Sigmoid colon (tissue), 7 donors: ENCODE data around the gene TBX3. TPM values are rescaled to one million over a fixed set of nuclear protein-coding genes. Genes with fewer than 3 reads are reported as not detected.

Experiments used
- DNase-seq: peaks from one replicate; pipeline ENCODE4 v3.0.0-alpha.2; 2019
- H3K27ac ChIP-seq, 4 donors: fragments of 200-600 bp; sonication (generic); one replicate each; pipeline ENCODE4 v1.5.1; 2016 to 2019; ENCODE audit warnings: mild to moderate bottlenecking in 1 of 4
- H3K27me3 ChIP-seq, 3 donors: fragments of 200-600 bp; sonication (generic); one replicate each; pipeline ENCODE4 v1.5.1; 2019; ENCODE audit warnings: mild to moderate bottlenecking in 1 of 3
- H3K36me3 ChIP-seq, 4 donors: fragments of 200-600 bp; sonication (generic); one replicate each; pipeline ENCODE4 v1.5.1; 2016 to 2019
- H3K4me1 ChIP-seq, 4 donors: fragments of 200-600 bp; sonication (generic); one replicate each; pipeline ENCODE4 v1.5.1; 2017 to 2019
- H3K4me3 ChIP-seq, 4 donors: fragments of 200-600 bp; sonication (generic); one replicate each; pipeline ENCODE4 v1.5.1; 2017 to 2019; ENCODE audit warnings: mild to moderate bottlenecking in 2 of 4, moderate library complexity in 1 of 4
- H3K9me3 ChIP-seq, 4 donors: fragments of 200-600 bp in 3 of 4; sonication (generic) in 3 of 4; one replicate each; pipeline versions ENCODE4 v1.5.1 to v1.6.1; 2013 to 2019
- CTCF ChIP-seq, 4 experiments: fragments of 450-650 bp in 3 of 4; fragments of 200-600 bp in 1 of 4; IDR thresholded peaks; one replicate each; pipeline ENCODE4 v1.5.1; 2016 to 2019; ENCODE audit warnings: antibody characterized with exemption in 4 of 4, mild to moderate bottlenecking in 3 of 4, moderate library complexity in 2 of 4
- EP300 ChIP-seq, 4 donors: sonication (generic); formaldehyde crosslinking; IDR thresholded peaks; one replicate each; pipeline ENCODE4 v1.6.1; 2017; ENCODE audit warnings: antibody characterized with exemption in 4 of 4
- POLR2A ChIP-seq, 2 donors: fragments of 450-650 bp; IDR thresholded peaks; one replicate each; pipeline ENCODE4 v1.6.1; 2016; ENCODE audit warnings: antibody characterized with exemption in 2 of 2, mild to moderate bottlenecking in 2 of 2, moderate library complexity in 2 of 2
- POLR2AphosphoS5 ChIP-seq, 4 donors: sonication (generic); formaldehyde crosslinking; IDR thresholded peaks; one replicate each; pipeline ENCODE4 v1.6.1; 2017; ENCODE audit warnings: antibody characterized with exemption in 4 of 4
- WGBS, 2 donors: extraction: QIAGEN DNeasy Blood & Tissue Kit; methylation state at CpG; one replicate each; pipeline ENCODE4 v1.1.7; 2013; 5-methylcytosine and 5-hydroxymethylcytosine counted together
- intact Hi-C: fragments of 100-400 bp; cut with DNase I; formaldehyde crosslinking; loops from one replicate; pipeline ENCODE4 v1.15.1; 2023
- polyA plus RNA-seq, 3 donors: library from polyadenylated mRNA; stranded (reverse); fragments of 200-250 nt; gene quantifications; one replicate each; pipeline ENCODE4 v1.2.3, GENCODE V29; 2013
- small RNA-seq, 3 donors: library from RNA; depleted of rRNA; stranded (forward); fragments of <200 nt; gene quantifications; one replicate each; pipeline ENCODE3, GENCODE V24; 2016
- total RNA-seq, 4 donors: library from RNA; depleted of rRNA; stranded (reverse); fragments of >200 nt; gene quantifications; one replicate each; pipeline ENCODE4 v1.1.0, GENCODE V29; 2016
- donor health status: healthy with polysubstance abuse.
- donor health status: Bipolar disorder and iron deficiency.
- donor health status: healthy.

The TBX3 gene
- total and polyA plus RNA-seq, 7 donors: 2.3 to 9.7 (median 6.2) TPM

DNA sequence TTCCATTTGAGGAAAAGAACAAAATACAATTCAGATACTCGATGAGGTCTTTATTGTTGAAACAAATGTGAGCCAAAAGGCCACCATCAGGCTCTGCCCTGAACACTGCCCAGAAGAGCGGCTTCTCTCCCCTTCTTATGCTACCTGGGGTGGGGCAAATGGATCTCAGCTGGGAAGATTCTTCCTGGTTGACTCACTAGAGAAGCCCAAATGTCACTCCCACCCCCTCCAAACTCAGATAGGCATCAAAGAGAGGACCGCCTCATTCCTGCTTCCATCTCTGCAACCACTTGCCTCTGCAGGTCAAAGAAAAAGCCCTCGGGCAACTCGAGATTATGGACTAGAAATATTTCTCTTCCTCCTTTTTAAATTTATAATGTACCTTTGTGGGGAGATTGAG lies 55.8 kb downstream of the TBX3 start:
- no peak for DNase-seq
- no peak overlapping the region for H3K4me3 ChIP-seq
- no peaks in the 10 kb centered on the region for H3K36me3 ChIP-seq
- TF ChIP-seq POLR2A (IDR thresholded peaks at IDR 0.05) (no peak), CTCF (IDR thresholded peaks at IDR 0.05) (no peak), POLR2AphosphoS5 (IDR thresholded peaks at IDR 0.05) (no peak), EP300 (IDR thresholded peaks at IDR 0.05) (no peak)
- intact Hi-C loops: no loop called here
- H3K27ac ChIP-seq: no peak overlapping the region
- H3K27me3 ChIP-seq: peaks cover 0 to 10% (median 0%) of the 10 kb centered on the region in 3 donors
- WGBS, 2 donors: 67 to 72% methylated on average over 5 of the region's 5 CpGs
- H3K4me1 ChIP-seq: no peaks in the 10 kb centered on the region
- no peaks in the 10 kb centered on the region for H3K9me3 ChIP-seq

DNA sequence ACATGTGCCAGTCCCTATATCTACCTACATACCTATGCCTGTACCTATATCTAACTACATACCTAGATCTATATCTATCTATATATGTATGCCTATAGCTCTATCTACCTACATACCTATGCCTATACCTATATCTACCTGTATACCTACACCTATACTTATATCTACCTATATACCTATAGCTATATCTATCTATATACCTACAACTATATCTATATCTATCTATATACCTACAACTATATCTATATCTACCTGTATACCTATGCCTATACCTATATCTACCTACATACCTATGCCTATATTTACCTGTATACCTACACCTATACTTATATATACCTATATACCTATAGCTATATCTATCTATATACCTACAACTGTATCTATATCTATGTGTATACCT lies 56.6 kb downstream of the TBX3 start:
- no peak overlapping the region for H3K4me3 ChIP-seq
- TF ChIP-seq CTCF (IDR thresholded peaks at IDR 0.05) (no peak), POLR2AphosphoS5 (IDR thresholded peaks at IDR 0.05) (no peak), POLR2A (IDR thresholded peaks at IDR 0.05) (no peak), EP300 (IDR thresholded peaks at IDR 0.05) (no peak)
- H3K27me3 ChIP-seq: peaks cover 0 to 10% (median 0%) of the 10 kb centered on the region in 3 donors
- no peaks in the 10 kb centered on the region for H3K36me3 ChIP-seq
- H3K9me3 ChIP-seq: no peaks in the 10 kb centered on the region
- no peaks in the 10 kb centered on the region for H3K4me1 ChIP-seq
- no peak for DNase-seq
- no peak overlapping the region for H3K27ac ChIP-seq
- intact Hi-C loops: no loop called here

DNA sequence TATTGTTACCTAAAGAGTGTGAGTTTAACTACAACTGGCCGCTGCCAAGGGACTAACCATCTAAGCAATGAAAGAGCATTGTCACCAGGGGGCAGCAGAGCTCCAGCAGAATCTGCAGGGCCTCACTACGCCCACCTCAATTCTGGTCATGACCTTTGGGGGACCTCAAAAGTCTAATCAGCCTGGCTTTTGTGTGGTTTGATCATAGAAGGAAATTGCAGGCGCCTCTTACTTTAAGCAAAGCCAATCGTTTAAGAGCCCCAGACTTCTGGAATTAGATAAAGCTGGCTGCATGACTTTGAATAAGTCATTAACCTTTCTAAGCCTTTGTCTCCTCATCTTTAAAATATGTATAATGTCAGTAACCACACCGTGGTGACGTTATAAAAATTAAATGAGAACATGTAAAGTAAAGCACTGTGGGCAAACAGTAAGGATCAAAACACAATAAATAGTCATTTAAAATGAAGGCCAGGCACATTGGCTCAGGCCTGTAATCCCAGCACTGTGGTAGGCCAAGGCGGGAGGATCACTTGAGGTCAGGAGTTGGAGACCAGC lies 58.6 kb downstream of the TBX3 start:
- H3K4me3 ChIP-seq: no peak overlapping the region
- H3K36me3 ChIP-seq: no peaks in the 10 kb centered on the region
- 42% methylated on average over 7 of the region's 7 CpGs for WGBS, 2 donors
- H3K9me3 ChIP-seq: no peaks in the 10 kb centered on the region
- TF ChIP-seq CTCF (IDR thresholded peaks at IDR 0.05) (peak in 1 of 4 experiments; percentile 31), POLR2A (IDR thresholded peaks at IDR 0.05) (no peak)
- peaks cover 0 to 10% (median 0%) of the 10 kb centered on the region in 3 donors for H3K27me3 ChIP-seq
- intact Hi-C loops: no loop called here
- no peak for DNase-seq
- H3K4me1 ChIP-seq: no peaks in the 10 kb centered on the region
- no peak overlapping the region for H3K27ac ChIP-seq

GRCh38 chr12:114623737-114624136 lies 60.2 kb downstream of the TBX3 start:
- Histone ChIP-seq H3K27ac (no peak overlapping the region), H3K4me3 (no peak overlapping the region), H3K36me3 (no peaks in the 10 kb centered on the region), H3K9me3 (no peaks in the 10 kb centered on the region), H3K27me3 (peaks cover 0 to 10% (median 0%) of the 10 kb centered on the region in 3 donors), H3K4me1 (no peaks in the 10 kb centered on the region)
- TF ChIP-seq POLR2AphosphoS5 (IDR thresholded peaks at IDR 0.05) (no peak), EP300 (IDR thresholded peaks at IDR 0.05) (no peak), POLR2A (IDR thresholded peaks at IDR 0.05) (no peak), CTCF (IDR thresholded peaks at IDR 0.05) (no peak)
- no peak for DNase-seq
- intact Hi-C loops: no loop called here

Small RNAs within 50 kb of the gene (small RNA-seq; reads per million reads assigned to genes)
- 0 reads per million in 3 donors for gene RF00019
